Esophagus squamous epithelium (tissue), 4 donors: ENCODE measurements around the gene STAMBPL1.

Source experiments
- POLR2A ChIP-seq, 4 donors: fragments of 450-650 bp; IDR thresholded peaks; one replicate each; pipeline ENCODE4 v1.6.1; 2017; ENCODE audit warnings: antibody characterized with exemption in 4 of 4, mild to moderate bottlenecking in 4 of 4, moderate library complexity in 3 of 4
- TF ChIP-seq, protein P1 (sequence below), 6 experiments: fragments of 450-650 bp in 4 of 6; fragments of 200-600 bp in 2 of 6; sonication (generic) in 2 of 6; IDR thresholded peaks; one replicate each; pipeline ENCODE4 v1.5.1; 2016 to 2019; ENCODE audit warnings: antibody characterized with exemption in 6 of 6, mild to moderate bottlenecking in 4 of 6, moderate library complexity in 4 of 6

DNA sequence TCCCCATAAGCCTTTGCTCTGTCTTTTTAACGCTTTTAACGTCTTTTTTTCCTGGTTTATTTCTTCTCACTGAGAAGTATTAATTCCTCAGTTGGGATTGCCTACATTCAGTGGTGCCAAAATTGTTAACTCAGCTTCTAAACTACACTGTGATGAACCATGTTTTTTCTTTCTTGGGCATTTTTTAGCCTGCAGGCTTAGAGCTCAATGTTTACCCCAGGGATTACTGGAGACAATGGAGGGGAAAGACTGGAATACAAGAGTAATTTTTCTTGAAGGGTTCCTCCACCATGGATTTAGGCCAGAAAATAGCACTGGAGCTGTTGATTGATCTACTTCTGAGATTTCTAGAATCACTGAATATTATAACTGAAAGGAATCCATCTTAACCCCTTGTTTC lies 19.8 kb downstream of the STAMBPL1 start:
- TF ChIP-seq POLR2A (IDR thresholded peaks at IDR 0.05), result no peak
- TF ChIP-seq, protein P1, sequence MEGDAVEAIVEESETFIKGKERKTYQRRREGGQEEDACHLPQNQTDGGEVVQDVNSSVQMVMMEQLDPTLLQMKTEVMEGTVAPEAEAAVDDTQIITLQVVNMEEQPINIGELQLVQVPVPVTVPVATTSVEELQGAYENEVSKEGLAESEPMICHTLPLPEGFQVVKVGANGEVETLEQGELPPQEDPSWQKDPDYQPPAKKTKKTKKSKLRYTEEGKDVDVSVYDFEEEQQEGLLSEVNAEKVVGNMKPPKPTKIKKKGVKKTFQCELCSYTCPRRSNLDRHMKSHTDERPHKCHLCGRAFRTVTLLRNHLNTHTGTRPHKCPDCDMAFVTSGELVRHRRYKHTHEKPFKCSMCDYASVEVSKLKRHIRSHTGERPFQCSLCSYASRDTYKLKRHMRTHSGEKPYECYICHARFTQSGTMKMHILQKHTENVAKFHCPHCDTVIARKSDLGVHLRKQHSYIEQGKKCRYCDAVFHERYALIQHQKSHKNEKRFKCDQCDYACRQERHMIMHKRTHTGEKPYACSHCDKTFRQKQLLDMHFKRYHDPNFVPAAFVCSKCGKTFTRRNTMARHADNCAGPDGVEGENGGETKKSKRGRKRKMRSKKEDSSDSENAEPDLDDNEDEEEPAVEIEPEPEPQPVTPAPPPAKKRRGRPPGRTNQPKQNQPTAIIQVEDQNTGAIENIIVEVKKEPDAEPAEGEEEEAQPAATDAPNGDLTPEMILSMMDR (IDR thresholded peaks at IDR 0.05), result no peak
